ENCODE measurements around the gene HTATIP2.

- TF ChIP-seq POLR2A (IDR thresholded peaks at IDR 0.05), result no peak
- TF ChIP-seq POLR2AphosphoS5 (IDR thresholded peaks at IDR 0.05), result no peak
Observed at GRCh38 chr11:20355221-20356219, 8.0 kb upstream of the HTATIP2 start.
